GM11168 (cell line): ENCODE results near the gene FAT2.

Experiments used
- in situ Hi-C: fragments of 300-500 bp; cut with MboI; formaldehyde crosslinking; loops from one replicate; pipeline ENCODE4 v1.12.0; 2022; ENCODE audit warnings: low sequenced_read_pairs; ENCODE audit not compliant: unreplicated experiment

FAT2 gene

GRCh38 chr5:151591144-151591819 is at the start of gene FAT2:
FAT2 (minus strand) TSS chr5:151591331; CDS start chr5:151568931, 22,400 bp downstream.
- in situ Hi-C loops, result no loop called here

- in situ Hi-C loops, result no loop called here
Observed at GRCh38 chr5:151638619-151639018, 47.5 kb upstream of the FAT2 start.

GRCh38 chr5:151637676-151638075 is 46.5 kb upstream of the FAT2 start:
- in situ Hi-C loops, result no loop called here

GRCh38 chr5:151633892-151634291 is 42.8 kb upstream of the FAT2 start:
- in situ Hi-C loops, result no loop called here

GRCh38 chr5:151632941-151633340 is 41.8 kb upstream of the FAT2 start:
- in situ Hi-C loops, result no loop called here

GRCh38 chr5:151632524-151632923 is 41.4 kb upstream of the FAT2 start:
- in situ Hi-C loops, result no loop called here

- in situ Hi-C loops, result no loop called here
Observed at GRCh38 chr5:151631941-151632340, 40.8 kb upstream of the FAT2 start.

GRCh38 chr5:151630088-151630487 is 39.0 kb upstream of the FAT2 start:
- in situ Hi-C loops, result no loop called here

GRCh38 chr5:151628112-151628823 is 37.1 kb upstream of the FAT2 start:
- in situ Hi-C loops, result no loop called here

- in situ Hi-C loops, result no loop called here
Observed at GRCh38 chr5:151627650-151628049, 36.5 kb upstream of the FAT2 start.

GRCh38 chr5:151625285-151625684 is 34.2 kb upstream of the FAT2 start:
- in situ Hi-C loops, result no loop called here

GRCh38 chr5:151624476-151624875 is 33.3 kb upstream of the FAT2 start:
- in situ Hi-C loops, result no loop called here

GRCh38 chr5:151622367-151623088 is 31.4 kb upstream of the FAT2 start:
- in situ Hi-C loops, result no loop called here

GRCh38 chr5:151620461-151620840 is 29.3 kb upstream of the FAT2 start:
- in situ Hi-C loops, result no loop called here

- in situ Hi-C loops, result no loop called here
Observed at GRCh38 chr5:151619812-151620460, 28.8 kb upstream of the FAT2 start.

GRCh38 chr5:151618907-151619306 is 27.8 kb upstream of the FAT2 start:
- in situ Hi-C loops, result no loop called here

GRCh38 chr5:151617841-151618710 is 26.9 kb upstream of the FAT2 start:
- in situ Hi-C loops, result no loop called here

- in situ Hi-C loops, result no loop called here
Observed at GRCh38 chr5:151617383-151617840, 26.3 kb upstream of the FAT2 start.

- in situ Hi-C loops, result no loop called here
Observed at GRCh38 chr5:151615431-151615830, 24.3 kb upstream of the FAT2 start.

GRCh38 chr5:151614565-151614964 is 23.4 kb upstream of the FAT2 start:
- in situ Hi-C loops, result no loop called here
